CD4-positive, alpha-beta T cell treated with Interferon gamma for 1 hour (primary cell): ENCODE measurements around the gene HEATR1.
"Not testable (repeated sequence)": the region's sequence is repeated elsewhere in the genome, so short reads cannot be mapped to it uniquely, and the experiment has no call there.

Experiments used
- DNase-seq: peaks from one replicate; pipeline ENCODE4 v3.0.0-alpha.2; 2020

HEATR1 gene

DNA sequence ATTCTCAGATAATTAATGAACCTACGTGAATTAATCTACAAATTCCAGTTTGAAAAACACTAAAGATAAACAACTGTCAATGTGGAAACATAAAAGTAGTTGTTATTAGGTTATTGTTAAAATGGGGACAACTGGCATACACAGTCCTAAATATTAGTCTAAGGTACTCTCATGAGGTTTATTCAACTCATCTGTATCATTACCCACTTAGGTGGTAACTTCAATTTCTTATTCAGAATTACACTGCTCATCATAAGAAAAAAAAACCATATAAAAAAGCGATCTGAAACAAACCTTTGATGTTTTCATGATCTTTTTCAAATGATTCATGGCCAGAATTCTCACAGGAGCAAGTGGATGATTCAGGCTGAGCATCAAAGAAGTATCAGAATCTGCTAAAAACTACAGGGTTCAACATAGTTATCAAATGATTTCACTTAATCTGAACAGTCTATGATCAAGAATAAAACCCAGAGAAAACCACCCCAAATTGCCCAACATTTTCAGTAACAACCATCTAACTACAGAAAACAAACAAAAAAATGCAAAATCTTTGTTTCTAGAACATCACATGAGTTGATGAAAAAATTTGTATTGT is 13.7 kb downstream of the HEATR1 start:
- DNase-seq = no peak

DNA sequence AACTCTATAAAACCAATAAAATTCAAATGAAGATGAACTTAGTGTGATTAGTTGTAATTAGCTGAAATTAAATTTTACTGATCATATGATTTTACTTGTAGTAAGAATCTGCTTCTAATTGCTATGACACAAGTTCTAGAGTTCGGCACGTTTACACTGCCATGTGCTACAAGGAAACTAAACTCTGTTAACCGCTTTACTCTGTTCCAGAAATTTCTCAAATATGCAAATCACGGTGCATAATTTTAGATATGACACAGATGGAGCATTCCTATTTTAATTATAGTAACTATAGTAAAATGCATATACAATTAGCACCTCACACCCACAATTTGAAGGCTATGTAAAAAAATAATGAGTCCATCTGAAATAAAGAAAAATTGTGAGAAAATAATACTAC is 14.8 kb downstream of the HEATR1 start:
- DNase-seq = no peak

DNA sequence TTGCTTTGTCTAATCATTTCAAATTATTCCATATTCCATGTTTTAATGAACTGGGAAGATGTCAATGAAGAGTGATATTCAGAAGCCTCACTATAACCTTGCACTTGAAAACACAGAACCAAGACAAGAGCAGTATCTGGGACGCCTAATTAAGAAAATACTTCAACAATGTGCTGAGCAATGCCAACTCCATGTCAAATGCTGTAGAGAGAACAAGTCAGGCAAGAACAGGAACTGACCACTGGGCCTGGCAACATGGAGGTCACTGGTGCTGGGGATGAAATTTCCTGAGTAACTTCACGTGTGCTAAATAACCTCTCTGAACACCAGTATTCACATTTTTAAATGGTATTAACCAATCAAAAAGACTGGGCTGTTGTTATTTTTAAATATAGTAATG is 22.8 kb downstream of the HEATR1 start:
- no peak for DNase-seq

DNA sequence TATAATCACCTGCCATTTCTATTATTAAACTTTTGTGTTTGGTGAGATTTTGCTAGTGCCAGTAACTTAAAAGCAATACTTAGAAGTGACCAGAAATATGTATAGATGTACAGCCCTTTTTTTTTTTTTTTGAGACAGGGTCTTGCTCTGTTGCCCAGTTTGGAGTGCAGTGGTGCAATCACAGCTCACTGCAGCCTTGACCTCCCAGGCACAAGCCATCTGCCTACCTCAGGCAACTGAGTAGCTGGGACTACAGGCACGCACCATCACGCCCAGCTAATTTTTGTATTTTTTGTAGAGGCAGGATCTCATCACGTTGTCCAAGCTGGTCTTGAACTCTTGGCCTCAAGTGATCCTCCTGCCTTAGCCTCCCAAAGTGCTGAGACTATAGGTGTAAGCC is 23.9 kb downstream of the HEATR1 start:
- DNase-seq = not testable (repeated sequence)

DNA sequence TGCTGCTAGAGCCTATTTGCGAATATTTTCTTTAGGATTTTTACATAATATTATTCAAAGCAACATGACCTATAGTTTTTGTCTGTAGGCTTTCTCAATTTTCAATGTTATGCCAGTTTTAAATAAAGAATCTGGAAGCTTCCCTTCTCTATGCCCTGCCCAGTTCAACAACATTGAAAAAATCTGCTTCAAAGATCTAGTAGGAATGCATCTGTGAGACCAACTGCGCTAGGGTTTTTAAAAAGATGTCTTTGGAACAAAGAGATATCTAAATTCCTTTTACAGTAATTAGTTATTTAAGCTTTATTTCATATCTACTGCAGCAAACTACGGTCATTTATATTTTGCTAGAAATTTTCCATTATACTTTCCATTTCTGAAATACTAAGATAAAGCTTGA is 25.7 kb downstream of the HEATR1 start:
- no peak for DNase-seq

DNA sequence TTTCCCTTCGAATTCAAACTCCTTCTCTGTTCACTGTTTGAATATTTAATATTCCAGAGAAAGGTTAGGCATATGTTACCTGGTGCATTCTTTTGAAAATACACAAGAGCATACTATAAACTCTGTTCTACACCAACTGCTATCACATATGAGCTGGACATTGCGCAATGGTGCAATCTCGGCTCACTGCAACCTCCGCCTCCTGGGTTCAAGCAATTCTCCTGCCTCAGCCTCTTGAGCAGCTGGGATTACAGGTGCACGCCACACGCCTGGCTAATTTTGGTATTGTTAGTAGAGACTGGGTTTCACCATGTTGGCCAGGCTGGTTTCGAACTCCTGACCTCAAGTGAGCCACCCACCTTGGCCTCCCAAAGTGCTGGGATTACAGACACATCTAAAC is 27.3 kb downstream of the HEATR1 start:
- not testable (repeated sequence) for DNase-seq

DNA sequence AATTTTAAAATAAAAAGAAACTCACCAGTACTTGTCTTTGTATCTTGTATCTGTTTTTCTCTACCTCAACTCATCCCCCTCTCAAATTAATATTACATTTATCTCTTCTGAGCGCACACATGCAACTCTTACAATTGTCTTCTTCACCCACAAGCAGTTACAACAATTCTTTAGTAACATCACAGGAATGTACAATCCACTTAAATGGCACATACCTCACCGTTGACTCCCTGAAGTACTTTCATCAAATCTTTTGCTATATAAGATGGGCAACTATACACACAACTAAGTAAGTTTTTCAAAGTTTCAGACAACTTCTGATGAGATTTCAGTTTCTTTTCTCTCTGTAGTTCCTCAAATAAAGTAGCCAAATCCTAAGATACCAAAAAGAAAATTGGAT is 28.3 kb downstream of the HEATR1 start:
- no peak for DNase-seq

DNA sequence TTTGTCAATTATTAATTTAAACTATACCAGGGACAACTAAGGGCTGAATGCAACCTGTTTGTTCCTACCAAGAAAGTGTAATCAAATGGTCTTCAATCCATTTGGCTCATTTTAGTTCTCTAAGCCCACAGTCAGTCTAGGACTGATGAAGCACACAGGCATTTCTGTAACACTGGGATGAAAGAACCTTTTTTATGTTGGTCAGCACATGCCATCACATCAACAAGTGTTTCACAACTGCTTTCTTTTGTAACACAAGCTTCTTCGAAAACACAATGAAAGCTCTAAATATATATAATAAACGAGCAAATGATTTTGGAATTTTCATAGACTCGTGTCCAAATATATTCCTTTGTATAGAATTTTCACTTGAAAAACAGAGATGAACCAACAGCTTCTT is 28.8 kb downstream of the HEATR1 start:
- DNase-seq = no peak

DNA sequence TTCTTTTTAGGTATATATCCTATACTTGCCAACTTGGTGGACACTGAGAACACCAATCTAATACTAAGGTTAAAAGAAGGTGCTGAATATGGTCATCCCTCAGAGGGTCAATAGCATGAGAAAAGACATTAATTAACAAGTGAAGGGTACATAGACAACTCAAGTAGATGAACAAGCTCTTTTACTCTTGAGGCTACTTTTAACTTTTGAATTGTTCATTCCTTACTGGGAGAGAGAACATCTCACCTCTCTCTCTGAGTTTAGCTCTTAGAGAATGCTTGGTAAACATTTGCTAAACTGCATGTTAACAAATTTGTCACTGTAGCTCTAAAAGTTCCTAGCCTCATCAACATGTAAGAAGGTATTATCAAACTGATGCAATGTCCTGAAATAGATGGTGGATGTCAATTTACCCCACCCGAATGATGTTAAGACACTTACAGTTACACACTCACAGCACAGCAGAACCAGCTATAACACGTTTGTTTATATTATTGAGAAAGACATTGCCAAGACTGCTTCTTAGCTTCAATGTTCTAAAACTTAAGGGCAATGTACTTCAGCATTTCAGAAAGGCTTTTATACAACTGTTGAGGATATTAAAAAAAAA is 35.9 kb downstream of the HEATR1 start:
- no peak for DNase-seq

DNA sequence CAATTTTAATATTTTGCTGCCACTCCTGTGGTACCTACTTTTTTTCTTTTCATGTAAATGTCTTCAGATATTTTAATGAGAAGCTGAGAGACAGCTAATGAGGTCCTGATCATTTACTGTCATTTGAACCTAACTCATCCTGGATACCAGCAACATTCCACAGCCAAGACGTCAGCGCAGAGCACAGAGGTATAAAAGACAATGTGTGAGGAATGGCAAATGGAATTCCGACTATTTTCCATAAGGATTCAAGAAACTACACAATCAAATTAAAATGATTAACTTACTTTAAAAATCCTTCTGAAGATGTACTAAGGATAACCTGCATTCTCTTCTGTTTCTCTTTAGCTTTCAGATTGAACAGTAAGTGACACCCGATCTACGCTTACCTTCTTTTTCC is 38.8 kb downstream of the HEATR1 start:
- no peak for DNase-seq

DNA sequence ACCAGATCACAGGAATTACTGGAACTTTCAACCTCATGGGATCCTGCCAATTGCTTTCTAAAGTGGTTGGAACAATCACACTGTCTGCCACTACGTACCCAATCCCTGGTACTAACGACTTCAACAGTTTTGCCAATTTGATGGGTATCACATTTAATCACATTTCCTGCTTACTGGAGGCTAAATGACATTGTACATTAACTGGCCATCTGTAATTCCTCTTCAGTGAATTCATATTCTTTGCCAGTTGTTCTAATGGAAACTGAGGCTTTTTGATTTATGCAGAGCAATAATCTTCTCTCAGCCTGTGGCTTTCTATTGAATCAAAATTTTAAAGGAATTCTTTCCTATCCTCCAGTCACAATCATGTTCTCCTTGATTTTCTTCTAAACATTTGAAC is 42.3 kb downstream of the HEATR1 start:
- no peak for DNase-seq

DNA sequence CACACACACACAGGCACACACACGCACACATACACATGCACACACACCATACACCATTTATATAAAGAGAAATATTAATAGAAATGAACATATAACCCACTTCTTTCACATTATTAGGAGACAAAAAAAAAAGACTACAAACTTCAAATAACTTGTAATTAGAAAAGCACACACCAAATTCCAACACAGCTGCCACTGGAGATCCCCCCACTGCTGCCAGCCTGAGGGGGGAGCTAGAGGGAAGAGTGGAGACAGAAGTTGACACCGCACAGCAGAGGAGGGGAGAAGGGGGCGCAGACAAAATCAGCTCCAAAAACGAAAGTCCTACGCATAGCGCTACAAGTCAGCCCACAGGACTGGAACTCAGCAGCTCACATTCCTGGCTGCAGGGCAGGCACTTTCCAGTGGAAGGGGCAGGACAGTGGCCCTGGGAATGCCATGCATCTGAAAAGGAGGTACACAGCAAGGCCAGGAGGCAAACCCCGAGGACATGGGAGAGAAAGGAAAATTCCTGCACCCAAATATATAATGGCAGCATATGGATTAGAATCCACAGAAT is 44.0 kb downstream of the HEATR1 start:
- DNase-seq = no peak

DNA sequence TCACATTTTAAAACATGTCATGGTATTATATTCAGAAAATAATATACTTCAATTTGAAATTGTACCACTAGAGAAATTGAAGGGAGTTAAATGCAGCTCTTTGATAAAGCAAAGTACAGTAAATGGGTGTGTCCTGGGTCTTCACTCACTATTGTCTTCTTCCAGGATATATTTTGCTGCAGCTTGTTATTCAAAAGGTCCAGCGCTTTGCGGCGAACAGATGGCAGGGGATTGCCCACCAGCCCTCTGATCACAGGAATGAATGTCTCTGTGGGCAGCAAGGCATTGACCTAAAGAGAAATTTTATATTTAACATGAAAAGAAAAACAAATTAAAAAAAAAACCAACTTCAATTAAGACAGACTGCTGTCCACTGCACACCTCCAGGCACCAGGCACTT is 45.5 kb downstream of the HEATR1 start:
- DNase-seq = no peak

DNA sequence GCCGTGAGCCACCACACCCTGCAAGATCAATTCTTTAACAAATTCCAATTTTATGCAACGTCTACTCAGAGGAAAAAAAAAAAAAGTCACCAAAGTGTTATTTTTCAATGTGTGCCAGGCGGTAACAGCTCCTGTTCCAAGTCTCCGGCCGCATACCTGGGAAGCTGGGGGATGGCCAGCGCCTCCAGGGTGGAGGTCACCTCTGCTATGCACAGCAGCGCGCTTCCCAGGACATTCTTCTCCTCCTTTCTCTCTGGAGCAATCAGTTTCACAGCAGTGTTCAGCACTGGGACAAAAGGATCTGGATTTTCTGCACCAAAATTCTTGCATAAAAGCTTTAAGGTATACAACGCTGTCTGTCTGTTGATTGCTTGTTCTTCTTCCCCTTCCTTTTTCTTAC is 46.2 kb downstream of the HEATR1 start:
- DNase-seq = no peak

DNA sequence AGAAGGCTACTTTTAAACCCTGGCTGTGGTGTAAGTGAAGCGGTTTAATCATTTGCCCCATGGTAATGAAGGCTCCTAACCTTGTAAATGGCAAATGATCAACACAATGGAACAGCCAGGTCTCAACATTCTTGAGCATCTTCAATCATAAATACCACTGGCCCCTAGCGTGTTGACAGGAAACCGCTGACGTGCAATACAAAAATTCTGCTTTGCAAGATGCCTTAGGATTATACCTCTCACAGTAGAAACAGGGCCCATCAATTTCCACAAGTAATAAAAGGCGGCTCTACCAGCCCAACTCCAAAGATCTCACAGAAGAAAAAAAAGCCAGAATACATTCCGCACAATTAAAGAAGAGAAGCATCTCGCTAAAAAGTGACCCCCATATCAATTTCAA is 47.7 kb downstream of the HEATR1 start:
- no peak for DNase-seq

DNA sequence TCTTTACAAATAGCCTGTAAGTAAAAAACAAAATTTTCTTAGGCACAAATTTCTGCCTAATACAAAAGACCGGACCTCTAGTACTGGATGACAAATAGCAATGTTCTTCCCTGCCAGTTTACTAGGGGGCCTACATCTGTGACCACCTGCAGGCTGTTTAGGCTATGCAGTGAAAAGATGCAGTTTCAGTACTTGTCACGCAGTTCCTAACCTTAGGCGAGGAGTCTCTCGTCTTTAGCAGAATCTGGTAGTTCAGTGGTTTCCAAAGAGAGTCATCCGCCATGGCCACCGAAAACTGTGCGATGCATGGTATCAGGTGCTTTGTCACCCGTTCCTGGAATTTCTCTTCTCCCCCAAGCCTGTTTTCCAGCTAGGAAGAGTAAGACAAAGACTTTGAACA is 50.9 kb downstream of the HEATR1 start:
- DNase-seq = no peak

DNA sequence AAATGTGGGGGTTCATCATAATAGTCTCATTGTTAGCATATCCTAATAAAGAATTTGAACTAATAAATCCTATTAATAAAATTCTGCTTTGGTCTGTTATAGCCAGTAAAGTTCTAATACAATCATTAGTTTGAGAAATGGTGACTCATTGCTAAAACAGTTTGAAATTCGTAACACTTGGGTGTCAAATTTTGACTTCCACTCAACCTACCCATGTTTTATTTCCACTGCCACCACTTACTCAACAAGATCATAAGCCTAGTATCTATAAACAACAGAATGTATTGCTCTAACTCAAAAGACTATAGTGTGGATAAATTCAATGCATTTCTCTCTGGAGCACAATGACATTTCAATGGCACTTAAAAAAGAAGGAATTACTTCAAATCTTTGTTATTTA is 51.4 kb downstream of the HEATR1 start:
- no peak for DNase-seq

DNA sequence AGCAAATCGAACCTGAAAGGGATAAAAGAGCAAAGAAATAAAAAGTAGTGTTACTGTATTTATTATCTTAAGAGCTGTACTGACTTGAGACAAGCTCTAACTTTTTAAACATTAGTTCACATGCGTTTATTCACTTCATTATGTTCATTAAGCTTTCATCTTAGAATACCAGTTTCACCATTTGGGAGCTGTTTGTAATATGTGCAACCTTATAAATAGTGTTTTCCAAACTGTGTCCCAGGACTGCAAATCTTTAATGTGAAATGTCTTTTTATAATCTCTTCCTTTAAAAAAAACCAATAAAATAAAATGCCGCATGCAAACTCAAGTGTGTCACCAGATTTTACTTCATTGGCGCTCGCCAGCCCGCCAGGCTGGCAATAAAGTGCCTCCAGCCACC is 52.2 kb downstream of the HEATR1 start:
- no peak for DNase-seq

DNA sequence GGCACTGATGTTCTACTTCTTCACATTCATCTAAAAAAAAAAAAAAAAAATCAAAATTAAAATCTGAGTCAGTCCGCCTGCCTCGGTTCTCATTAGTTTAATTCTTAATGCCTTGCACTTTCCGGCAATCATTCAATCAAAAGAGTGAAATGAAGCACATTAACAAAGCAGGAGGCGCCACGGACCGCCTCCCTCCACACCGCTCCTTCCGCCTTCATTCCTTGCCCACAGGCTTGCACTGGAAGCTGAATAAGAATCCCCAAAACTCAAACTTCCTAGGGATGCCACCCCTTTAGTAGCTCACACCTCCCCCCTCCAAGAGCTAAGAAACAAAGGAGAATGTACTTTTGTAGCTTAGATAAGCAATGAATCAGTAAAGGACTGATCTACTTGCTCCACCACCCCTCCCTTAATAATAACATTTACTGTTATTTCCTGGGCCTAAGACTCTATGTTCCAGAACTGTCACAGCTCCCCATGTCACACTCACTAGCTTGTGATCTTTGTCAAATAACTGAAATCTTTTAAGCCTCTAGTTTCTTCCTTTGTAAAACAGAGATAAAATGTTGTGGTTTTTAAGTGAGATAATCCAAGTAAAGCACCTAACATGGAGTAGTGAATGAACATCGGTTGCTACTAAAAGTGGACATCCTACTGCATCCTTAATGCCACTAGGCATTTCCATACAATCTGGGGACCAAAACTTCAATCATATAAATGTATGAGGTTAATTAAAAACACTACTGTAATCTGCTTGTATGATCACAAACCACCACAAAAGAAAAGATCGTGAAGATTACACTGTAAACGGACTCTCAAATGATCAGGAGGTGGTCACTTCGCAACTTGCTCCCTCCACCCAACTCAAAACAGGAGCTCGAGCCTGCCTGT is 53.1 kb downstream of the HEATR1 start:
- no peak for DNase-seq

DNA sequence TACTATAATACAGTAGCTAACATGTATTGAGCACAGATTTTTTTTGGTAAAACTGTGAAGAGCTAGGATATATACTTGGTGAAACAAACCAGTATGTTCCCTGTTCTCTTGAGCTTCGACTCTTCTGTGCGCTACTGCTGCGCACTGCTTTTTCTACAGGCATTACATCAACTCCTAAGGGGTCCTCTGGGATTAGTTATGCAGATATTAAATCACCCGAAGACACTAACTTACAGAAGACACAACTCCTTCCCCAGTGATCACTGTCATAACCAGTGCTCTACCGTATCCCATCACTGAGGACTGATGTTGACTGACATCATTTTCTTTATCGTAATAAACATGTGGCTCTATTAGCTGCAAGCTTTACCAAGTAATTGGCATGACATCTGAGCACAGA is 55.9 kb downstream of the HEATR1 start:
- DNase-seq = no peak

DNA sequence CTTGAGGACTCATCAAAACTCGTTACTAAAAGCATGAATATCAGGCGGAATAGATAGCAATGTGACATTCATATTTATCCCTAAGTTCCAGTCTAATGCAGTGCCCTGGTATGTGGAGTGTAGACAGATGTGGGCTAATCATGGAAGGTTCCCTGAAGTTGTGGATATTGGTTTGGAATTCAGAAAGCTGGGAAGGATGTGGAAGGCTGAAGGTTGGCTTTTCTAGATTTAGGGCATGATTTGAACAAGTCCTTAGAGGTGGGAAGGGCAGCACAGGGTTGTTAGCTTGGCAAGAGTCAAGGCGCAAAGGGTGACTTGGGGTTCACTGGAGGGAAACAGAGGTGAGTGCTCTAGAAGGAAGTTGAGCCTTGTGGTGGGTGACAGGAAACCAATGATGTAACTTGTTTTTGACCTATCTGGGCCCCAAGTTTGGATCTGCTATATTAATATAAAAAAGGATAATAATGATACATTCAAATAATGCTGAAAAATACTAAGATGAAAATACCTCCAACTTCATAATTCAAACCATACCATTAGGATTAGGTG is 58.6 kb downstream of the HEATR1 start:
- DNase-seq = no peak

DNA sequence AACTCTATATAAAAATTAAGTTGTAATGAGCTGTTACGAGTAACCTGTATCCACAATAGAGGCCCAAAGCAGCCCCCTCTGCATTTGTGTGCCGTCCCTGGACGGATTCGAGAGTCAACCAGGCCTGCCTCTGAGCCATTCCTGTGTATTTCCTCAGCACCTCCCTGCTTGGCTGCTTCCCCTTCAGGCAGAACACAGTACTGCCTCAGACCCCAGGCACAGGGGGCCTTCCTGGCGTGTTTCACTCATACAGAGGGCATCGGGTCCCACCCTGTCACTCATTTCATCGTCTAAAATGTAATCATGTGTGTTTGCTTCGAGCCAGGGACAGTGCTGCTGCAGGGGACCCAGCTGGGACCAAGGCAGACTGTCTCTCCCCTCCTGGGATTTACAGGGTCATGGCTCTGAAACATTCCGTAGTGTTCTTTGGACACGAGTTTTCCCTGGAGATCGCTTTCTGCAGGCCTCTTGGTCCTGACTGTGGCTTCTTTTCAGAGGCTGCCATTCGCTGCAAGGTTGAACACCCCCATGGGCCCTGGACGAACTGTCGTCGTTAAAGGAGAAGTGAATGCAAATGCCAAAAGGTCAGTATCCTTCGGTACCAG is 61.1 kb downstream of the HEATR1 start:
- no peak for DNase-seq

DNA sequence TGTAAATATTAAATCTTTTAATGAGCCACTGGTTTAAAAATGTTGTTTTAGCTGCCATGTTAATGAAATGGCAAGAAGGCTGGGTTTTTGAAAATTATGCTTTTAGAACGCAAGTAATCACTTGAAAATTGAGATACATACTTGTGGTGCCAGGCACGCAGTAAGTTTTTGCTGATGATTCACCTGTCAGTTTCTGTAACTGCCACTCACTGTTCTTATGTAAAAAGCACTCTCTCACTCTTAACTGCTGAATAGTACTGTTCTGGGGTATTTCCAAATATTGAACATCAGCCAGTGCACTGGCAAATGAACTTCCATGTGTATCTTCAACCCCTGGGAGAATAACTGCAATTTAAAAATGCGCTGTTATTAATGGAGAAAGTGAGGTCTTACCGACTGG is 62.6 kb downstream of the HEATR1 start:
- DNase-seq = no peak
